Inferior parietal cortex (tissue), 1 donor: ENCODE results near the gene TRAF3.

ENCODE experiments used
- DNase-seq: peaks from one replicate; pipeline ENCODE4 v3.0.0-alpha.2; 2016; ENCODE audit errors: extremely low spot score

Gene TRAF3

DNA sequence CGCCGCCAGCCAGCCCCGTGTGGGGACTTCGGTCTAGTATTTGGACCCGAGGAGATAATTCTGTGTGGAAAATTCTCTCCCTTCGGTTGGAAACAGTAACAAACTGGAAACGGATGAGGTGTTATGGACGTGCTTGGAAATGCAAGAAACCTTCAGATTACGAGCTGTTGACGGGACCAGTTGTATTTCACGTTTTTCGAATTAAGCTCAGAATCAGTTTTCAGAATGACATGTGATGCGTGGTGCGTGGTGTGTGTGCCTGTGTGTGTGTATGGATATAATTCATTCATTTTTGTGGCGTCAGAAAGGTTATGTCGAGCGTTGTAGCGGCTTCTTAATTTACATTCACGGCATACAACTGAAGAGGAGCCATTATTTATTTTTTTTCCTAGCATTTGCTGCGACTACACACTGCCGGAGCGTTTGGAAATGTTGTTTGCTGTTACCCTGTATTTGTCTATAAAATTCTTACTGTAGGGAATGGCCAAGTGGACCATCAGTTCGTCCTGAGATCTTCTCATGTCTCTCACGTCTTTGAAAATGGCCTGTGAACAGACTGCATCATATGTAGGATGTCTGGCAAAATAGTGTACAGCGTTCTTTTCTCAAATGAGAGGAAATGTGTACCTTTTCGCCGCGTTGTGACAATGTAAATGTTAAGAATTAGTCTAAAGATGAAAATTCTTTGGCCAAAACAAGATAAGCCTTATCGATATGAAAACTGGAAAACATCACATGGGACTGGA, 1.3 kb downstream of the TRAF3 start:
- DNase-seq, result no peak

DNA sequence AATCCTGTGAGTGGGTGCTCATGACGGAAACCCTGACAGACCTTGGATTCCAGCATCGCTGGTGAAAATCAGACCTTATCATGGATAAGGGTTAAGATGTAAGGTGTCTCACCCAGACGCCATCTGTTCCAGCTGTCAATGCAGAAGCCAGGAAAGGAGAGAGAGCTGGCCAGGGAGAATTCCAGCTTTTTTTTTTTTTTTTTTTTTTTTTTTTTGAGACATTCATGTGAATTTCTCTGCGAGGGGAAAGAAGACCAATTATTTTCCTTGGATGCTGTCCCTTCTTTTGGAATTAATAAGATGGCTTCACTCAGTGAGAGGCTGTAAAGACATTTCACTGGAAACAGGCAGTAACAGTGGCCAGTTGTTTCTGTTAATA, 1.8 kb downstream of the TRAF3 start:
- no peak for DNase-seq

DNA sequence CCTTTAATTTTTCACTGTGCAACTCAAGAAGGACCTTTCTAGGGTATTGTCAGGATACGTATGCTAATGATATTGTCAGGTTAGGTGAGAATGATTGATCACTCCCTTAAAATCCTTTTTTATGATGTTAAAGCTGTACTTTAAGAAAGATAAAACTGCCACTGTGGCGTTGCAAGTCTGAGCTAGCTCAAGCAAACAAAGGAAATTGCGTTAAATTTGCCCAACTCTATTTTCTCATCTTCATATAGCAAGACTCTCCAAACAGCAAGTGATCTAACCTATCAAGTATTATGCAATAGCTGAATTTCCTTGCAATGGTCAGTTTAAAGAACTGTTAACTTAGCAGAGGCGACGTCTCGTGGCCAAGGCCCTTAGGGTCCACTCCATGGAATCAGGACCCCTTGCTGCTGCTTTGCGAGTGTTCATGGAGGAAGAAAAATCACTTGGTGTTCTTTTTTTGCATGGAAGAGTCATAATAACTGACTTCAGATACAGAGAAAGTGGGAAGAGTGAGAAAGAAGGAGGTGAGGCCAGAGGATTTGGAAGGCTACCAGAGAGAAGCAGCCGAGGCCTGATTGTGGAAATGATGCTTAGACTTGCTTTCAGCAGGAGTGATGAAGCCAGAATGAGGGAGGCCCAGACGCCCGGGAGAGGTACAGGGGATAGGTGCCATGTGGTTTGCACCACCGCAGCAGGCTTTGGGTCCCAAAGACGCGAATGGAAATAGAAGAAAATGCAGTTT, 2.5 kb downstream of the TRAF3 start:
- DNase-seq, result no peak

DNA sequence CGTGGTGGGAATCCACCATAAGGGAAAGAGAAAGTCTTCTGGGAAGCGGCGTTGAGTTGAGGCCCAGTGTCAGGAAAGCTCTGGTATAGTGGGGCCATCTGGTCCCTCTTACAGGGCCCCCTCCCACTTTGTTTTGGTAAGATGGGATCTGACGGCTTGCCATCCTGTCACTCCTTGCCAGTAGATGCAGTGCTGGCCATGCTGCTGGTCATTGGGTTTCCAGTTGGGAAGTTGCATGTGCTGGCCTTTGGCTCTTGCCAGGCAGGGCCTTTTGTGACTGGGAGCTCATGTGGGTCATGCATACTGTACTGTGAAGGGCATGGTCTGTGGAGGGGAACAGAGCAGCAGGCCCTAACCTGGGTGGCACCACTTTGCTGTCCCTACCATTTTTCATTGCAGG, 3.8 kb downstream of the TRAF3 start:
- DNase-seq, result no peak

DNA sequence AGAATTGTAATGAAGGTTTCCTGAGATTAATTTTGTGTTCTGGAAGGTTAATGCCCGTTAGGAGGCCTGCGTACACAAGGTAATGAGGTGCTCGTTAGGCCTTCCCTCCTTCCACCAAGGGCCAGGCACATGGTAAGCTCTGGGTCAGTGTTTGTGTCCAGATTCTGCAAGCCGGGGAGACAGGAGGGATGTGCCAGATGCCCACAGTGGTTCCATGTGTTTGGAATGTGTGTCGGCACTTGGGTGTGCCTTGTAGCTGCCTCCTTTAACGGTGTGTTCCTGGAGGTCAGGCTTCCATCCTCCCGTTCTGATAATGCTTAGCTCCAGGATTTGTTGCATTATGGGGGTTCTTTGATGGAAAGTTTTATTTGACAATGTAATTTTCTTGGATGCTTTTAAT, 5.7 kb downstream of the TRAF3 start:
- DNase-seq, result no peak

DNA sequence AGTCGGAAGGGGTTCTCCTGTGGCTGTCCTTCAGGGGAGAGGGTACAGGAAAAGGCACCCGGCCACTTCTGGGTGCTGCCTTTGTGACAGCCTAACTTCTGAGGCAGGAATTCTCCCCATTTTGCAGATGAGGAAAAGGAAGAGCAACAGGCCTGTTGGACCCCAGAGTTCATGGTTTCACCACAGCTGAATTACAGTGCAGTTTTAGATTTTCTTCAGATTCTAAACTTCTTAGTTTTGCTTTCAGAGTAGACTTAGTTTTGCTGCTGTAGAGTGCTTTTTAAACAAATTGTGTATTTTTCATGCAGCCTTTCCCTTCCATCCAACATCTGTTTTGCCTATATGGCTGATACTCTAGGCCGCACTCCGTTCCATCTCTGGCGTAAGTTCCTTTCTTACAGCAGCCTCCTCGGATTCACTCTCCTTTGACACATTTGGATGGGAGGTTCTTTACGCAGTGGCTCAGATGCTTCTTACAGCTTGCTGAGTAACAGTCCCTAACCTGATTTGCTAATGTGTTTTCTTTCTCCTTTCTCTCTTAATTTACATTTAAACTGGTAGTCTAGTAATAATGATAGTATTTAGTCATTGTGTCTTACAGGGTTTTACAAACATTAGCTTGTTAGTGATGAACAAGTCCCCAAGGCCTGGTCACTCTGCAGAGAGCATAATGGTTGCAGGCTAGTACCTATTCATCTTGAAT, 7.8 kb downstream of the TRAF3 start:
- DNase-seq, result no peak

DNA sequence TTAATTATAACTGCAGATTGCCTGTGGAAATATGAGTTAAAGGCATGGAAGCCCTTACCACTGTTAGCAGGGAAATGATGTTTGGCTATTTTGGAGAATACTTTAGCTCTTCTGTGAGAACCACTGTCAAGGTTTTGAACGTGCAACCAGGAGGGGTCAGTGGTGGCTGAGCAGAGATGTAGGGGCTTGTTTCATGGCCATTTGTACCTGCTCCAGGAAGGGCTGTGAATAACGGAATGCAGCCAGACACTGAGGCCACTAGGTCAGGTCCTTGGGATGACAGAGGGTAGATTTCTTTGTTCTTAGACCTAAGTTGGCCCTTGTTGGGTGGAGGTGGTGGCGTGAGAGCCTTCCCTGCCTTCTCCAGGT, 8.3 kb downstream of the TRAF3 start:
- no peak for DNase-seq

DNA sequence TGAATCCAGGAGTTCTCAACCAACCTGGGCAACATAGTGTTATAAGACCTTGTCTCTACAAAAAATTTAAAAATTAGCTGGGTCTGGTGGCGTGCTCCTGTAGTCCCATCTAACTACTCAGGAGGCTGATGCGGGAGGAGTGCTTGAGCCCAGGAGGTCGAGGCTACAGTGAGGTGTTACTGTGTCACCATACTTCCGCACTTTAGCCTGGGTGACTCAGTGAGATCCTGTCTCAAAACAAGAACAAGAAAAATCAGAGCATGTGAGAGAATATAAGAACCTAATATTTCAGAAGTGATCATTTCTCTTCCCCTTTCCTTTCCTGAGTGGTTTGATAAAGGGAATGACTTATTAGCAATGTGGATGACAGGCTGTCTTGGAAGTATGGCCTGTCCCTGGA, 9.5 kb downstream of the TRAF3 start:
- DNase-seq, result no peak

DNA sequence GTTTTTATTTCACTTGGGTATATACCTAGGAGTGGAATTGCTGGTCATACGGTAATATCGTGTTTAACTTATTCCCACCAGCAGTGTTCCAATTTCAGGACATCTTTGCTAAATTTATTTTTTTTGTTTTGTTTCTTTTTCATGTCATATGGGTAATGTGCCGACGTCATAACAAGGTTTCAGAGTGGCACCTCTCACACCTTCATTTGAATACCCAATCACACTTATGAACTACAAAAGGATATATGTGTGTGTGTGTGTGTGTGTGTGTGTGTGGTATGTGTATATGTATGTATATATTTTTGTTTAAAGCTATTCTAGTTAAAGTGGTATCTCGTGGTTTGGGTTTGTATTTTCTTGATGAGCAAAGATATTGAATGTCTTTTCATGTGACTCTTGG, 12.1 kb downstream of the TRAF3 start:
- DNase-seq, result no peak

DNA sequence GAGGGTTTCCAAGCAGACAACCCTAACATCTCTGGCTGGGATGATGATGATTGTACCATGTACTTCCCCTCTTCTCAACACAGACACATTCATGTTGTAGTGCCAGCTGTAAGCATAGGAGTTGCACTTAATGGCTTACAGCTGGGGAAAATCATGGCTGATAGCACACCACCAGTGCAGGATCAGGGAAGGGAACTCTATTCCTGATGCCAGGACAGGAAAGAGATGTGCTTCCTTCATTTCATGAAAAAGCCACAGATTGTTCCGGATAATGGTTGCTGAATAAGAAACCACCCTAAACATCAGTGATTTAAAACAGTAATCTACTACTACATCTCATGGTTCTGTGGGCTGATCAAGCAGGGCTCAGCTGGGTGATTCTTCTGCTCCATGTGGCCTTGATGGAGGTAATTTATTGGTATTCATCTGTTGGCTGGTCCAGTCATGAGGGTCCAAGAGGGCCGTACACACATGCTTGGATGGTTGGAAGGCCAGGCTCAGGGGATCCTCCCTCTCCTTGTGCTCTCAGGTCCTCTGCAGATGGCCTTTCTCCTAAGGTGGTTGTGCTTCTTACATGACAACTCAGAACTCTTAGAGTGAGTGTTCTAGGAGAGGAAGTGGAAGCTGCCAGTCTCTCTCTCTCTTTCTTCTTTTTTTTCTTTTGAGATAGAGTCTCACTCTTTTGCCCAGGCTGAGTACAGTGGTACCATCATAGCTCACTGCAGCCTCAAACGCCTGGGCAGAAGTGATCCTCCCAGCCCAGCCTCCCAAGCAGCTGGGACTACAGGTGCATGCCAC, 16.5 kb downstream of the TRAF3 start:
- DNase-seq, result no peak

DNA sequence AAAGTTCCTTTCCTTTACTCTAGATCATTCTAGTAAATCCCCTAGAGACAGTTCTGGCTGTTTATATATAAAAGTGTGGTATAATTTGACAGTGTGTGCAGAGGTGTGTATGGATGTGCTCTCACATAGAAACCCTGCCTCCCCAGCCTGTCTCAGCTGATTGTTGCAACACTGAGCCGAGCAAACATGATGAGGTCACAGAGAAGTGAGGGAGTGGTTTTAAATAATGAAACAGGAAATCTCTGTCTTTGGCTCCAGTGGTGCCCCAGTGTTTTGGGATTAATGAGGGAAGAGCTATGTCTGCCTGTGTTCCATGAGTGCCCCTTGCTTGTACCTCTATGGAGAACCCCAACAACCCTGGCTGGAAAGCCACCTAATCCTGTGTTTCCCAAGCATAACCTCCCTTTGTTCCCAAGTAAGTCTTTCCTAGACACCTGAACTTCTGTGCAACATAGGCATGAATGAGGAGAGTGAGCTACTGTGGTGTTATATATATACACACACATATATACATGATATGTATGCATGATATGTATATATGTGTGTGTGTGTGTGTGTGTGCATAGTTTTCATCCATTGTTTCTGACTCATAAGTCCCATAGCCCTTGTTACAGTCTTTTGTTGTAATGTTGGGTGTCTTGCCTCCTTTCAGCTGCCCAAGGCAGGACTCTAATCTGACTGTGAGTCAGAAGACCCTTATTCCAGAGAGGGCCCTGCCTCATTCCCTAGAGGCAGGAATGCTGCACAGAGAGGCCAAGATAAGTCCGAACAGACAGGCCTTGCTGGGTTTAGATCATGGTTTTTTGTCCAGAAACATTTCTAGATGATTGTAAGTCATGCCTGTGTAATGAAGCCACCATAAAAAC, 18.0 kb downstream of the TRAF3 start:
- no peak for DNase-seq

DNA sequence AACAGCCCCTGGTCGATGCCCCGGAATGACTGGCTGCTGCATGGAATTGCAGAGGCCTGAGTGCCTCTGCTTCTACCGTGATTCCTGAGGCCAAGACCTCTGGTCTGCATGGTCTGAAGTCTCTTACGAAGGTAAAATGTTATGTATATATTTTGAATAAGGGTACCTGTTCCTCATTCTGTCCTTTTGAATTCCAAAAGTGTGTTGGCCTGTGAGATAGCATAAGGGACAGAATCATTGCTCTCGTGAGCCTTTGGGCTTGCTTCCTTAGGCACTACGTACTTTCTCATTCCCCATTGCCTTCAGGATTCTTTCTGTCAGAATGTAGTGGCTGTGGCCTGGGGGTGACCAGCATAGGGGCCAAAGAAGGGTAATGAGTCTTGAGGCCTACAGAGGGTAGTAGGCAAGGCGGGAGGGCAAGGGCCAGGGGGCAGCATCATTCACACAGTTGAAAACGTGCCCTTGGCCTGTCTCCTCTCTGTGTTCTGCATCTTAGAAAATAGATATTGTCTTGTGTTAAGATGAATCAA, 19.5 kb downstream of the TRAF3 start:
- no peak for DNase-seq

DNA sequence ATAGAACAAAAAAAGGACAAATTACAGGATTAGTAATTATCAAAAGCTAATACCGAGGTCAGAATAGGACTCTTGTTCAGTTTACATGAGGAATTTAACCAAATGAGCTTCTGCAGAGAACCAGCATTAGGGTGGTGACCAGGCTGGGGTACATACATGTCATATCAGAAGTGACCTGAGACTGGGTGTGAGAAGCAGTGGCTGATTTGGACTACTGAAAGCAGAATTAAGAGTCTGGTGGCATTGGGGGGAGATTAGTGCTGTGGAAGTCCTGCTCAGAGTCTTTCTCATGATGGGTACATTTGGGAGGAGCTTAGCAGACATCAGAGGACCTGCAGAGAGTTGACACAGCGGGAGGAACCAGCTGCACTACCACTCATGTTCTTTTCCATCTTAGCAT, 21.7 kb downstream of the TRAF3 start:
- no peak for DNase-seq

DNA sequence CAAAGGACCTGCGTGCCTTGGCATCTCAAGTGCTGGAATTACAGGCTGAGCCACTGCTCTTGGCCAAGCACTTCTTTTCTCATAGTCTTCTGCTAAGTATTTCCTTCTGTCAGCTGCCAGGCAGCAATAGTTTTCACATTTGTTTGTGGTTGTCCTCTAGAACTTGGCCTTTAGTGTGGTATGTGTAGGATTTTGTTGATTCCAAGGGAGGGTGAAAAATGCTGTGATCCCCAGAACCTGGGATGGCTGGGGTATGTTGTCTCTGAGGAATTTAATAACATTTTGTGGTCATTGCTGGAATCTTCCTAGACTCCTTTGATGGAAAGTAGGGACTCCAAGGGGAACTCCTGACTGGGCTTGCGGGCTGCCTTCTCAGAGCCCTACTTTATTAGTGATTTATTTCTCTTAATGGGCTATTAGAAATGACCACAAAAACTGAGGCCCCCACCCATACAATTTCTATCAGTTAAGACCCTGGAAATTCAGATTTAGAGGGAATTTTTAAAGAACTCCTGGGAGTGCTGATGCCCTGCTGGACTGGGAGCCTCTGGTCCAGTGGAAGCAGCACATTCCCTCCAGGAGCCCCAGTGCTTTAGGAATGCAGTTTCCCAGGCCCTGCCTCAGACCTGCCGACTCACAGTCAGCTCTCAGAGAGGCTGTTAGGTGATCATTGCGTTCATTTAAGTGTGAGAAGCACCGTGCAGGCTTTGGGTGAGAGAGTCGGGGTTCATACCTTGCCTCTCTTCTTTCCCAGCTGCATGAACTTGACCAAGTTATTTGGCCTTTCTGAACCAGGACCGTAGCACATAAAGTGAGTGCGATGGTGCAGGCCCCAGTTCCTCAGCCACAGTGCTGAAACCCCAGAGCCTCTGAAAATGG, 22.7 kb downstream of the TRAF3 start:
- no peak for DNase-seq

DNA sequence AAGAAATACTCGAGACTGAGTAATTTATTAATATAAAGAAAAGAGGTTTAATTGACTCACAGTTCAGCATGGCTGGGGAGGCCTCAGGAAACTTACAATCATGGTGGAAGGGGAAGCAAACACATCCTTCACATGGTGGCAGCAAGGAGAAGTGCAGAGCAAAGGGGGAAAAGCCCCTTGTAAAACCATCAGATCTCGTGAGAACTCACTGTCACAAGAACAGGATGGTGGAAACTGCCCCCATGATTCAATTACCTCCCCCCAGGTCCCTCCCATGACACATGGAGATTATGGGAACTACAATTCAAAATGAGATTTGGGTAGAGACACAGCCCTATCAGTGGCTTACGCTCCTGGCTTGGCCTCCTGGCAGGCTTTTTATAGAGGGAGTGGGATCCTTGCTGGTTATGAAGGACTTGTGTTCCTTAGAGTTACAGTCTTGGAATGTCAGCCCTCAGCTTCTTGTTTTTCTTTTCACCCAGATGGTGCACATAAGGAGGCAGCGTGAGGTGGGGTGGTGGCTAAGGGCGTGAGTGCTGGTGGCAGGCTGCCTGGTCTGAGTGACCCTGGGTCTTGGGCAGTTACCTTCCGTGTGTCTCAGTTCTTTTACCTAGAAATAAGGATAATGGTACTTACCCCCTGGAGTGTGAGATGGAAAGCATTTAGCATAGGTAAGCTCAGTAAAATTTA, 25.7 kb downstream of the TRAF3 start:
- DNase-seq, result no peak

DNA sequence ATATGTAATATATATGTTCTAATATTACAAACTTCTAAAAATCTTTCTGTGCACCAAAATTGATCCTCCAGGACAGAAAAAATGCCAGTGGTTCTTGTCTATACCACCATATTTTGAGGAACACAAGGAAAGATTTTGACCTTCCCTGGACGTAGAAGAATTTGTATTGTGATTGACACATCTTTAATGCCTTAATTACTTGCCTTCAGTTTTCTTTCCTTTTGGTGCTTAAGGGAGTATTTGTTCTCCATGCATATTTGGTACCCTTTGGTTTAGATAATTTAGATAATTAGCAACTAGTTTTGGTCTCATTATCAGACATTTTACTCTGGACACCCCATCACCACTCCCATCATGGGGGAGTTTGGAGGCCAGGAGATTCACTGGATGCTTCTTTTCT, 27.6 kb downstream of the TRAF3 start:
- DNase-seq, result no peak

DNA sequence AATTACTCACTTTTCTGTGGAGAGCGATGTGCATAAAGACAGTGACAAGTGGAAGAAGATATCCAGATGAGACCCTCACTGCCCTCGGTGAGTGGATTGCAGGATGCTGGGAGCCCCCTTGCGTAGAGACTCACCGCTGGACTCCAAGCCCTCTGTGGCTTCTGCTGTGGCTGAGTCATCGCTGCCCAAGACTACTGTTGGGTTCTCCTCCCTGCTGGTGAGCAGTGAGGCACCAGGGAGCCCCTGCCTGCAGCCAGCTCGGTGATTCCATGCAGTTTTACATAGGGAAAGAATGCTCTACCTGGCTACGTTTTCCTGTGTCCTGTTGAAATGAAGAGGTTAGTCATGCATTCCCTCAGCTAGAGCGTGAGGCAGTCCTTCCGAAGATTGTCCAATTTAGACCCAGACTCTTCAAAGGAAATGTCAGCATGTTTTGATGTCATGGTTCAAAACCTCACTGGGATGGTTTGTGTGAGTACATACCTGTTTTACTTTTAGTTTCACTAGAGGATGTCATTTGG, 28.2 kb downstream of the TRAF3 start:
- no peak for DNase-seq

DNA sequence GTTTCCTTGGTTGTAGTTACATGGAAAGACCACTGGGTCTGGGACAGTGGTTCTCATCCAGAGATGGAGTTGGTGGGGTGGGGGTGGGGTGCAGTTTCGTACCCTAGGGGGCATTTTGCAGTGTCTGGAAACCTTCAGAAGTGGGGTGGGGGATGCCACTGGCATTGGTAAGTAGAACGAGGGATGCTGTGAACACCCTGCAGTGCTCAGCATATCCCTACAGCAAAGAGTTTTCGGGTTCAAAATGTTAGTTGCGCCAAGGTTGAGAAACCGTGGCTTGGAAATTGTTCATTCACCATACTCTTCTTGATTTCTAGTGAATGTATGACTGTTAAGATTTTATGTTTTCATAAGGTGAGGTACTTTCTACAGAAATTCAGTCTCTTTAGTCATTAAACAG, 28.7 kb downstream of the TRAF3 start:
- no peak for DNase-seq

DNA sequence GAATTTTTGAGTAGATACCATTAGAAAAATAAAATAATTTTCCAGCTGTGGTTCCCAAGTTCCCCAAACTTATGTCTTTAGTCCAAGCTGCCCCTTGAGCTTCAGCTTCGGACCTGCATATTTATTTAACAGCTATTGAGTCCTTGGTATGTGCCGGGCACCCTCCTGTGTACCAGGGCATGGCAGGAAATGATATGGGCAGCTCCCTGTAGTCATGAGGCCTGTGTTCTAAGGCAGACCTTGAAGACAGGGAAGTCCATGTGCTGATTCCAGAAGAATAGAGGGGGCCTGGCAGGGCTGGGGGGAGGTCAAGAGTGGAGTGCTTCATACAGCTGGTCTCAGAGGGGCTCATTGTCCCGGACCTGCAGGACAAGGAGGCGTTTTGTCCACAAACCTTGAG, 29.2 kb downstream of the TRAF3 start:
- DNase-seq, result no peak
